K562 (cell line): ENCODE measurements around the gene AFF2.

Source experiments
- FOXM1 ChIP-seq, 2 experiments: fragments of 450-650 bp in 1 of 2; sonication (generic) in 1 of 2; formaldehyde crosslinking in 1 of 2; IDR thresholded peaks; 2 replicates each; pipeline versions ENCODE4 v1.6.1 to v1.9.0; 2017 to 2022; ENCODE audit warnings: low read depth in 2 of 2, mild to moderate bottlenecking in 2 of 2, missing genetic modification reagents in 1 of 2, moderate library complexity in 1 of 2
- SMAD1 ChIP-seq: fragments of 150-350 bp; IDR thresholded peaks from 2 replicates; pipeline ENCODE4 v1.6.1; 2014; ENCODE audit warnings: low read length, low read depth; ENCODE audit not compliant: partially characterized antibody
- SREBF1 ChIP-seq: fragments of 150-350 bp; IDR thresholded peaks from 2 replicates; pipeline ENCODE4 v1.6.1; 2014; ENCODE audit warnings: antibody characterized with exemption, low read depth, low read length, borderline replicate concordance
- TF ChIP-seq, protein P1 (sequence below): sonication (generic); formaldehyde crosslinking; IDR thresholded peaks from 2 replicates; pipeline ENCODE4 v1.5.0; 2020; ENCODE audit warnings: missing genetic modification reagents

GRCh38 chrX:148457279-148457678 lies 43.1 kb upstream of the AFF2 start:
- TF ChIP-seq FOXM1 (IDR thresholded peaks at IDR 0.05; ENCODE audit: low read depth) (no peak), FOXM1 (CRISPR knock-in tag; IDR thresholded peaks at IDR 0.05; ENCODE audit: low read depth) (no peak), SMAD1 (no peak), SREBF1 (no peak)
- TF ChIP-seq, protein P1, sequence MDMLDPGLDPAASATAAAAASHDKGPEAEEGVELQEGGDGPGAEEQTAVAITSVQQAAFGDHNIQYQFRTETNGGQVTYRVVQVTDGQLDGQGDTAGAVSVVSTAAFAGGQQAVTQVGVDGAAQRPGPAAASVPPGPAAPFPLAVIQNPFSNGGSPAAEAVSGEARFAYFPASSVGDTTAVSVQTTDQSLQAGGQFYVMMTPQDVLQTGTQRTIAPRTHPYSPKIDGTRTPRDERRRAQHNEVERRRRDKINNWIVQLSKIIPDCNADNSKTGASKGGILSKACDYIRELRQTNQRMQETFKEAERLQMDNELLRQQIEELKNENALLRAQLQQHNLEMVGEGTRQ (CRISPR knock-in tag), result no peak
